HL-60 (cell line): ENCODE data around the gene DUS1L.

ENCODE experiments used
- DNase-seq, 2 experiments: peaks; one replicate each; pipeline ENCODE4 v3.0.0-alpha.2; 2010 to 2020; ENCODE audit warnings: low read depth in 1 of 2, low spot score in 1 of 2
- H3K27ac ChIP-seq: fragments of 250-450 bp; sonication (Bioruptor Pico); replicated peaks from 2 replicates; pipeline ENCODE4 v1.5.1; 2020; ENCODE audit warnings: mild to moderate bottlenecking, moderate library complexity
- H3K27me3 ChIP-seq: fragments of 250-450 bp; sonication (Bioruptor Pico); 2 replicates; pipeline ENCODE4 v1.5.1; 2021; ENCODE audit warnings: mild to moderate bottlenecking, moderate library complexity; ENCODE audit not compliant: insufficient read depth, poor library complexity, severe bottlenecking
- H3K4me3 ChIP-seq: replicated peaks from 2 replicates; pipeline ENCODE4 v1.5.1; 2011; ENCODE audit warnings: mild to moderate bottlenecking, control low read depth, low read length; ENCODE audit not compliant: insufficient read depth
- GABPA ChIP-seq: IDR thresholded peaks from 2 replicates; pipeline ENCODE4 v1.6.1; 2012; ENCODE audit warnings: low read depth
- POLR2AphosphoS5 ChIP-seq: IDR thresholded peaks from 2 replicates; pipeline ENCODE4 v1.6.1; 2012; ENCODE audit warnings: low read depth
- SPI1 ChIP-seq: IDR thresholded peaks from 2 replicates; pipeline ENCODE4 v1.6.1; 2012; ENCODE audit warnings: low read depth, mild to moderate bottlenecking, borderline replicate concordance
- TF ChIP-seq, protein P1 (sequence below): IDR thresholded peaks from one replicate; pipeline ENCODE4 v1.5.1; 2011; ENCODE audit warnings: low read length, control low read depth, inconsistent platforms; ENCODE audit not compliant: insufficient read depth
- TF ChIP-seq, protein P2 (sequence below): IDR thresholded peaks from 2 replicates; pipeline ENCODE4 v1.6.1; 2012; ENCODE audit warnings: low read depth; ENCODE audit not compliant: insufficient replicate concordance

The DUS1L gene

DNA sequence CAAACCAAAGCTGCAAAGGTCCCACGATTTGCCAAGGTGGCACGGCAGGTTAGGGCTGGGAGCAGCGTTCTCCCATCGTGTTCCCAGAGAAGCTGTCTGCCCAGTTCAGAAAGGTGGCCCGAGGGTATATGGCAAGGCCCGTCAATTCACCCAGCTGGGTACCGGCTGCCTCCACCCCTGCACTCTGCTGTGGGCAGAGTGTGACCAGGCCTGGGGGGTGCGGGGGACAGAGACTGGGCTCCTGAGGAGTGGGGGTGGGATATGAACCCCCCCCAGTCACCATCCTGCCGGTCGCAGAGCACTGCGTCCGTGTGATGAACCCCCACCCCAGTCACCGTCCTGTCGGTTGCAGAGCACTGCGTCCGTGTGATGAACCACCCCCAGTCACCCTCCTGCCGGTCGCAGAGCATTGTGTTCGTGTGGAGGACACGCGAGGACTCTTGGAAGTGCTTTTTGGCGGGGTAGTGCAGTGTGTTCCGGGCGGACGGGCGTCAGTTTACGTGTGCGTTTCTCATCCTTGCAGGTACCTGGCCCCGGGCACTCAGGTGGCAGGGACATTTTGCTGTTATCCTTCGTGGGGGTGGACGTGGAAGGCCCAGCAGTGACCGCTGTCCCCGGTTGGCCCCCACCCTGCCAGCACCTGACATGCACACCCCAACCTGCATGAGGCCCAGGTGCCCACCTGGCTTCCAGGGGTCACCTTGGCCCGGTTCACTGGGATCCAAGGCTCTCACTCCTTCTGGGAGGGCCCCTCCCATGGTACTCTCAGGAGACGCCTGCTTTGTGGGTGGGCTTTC lies 35.1 kb upstream of the DUS1L start:
- Histone ChIP-seq H3K27me3 (no peaks in the 10 kb centered on the region), H3K27ac (no peak overlapping the region; the same call in 1 of the 2 replicates), H3K4me3 (no peak overlapping the region)
- DNase-seq = no peak
- no peak for TF ChIP-seq GABPA
- TF ChIP-seq POLR2AphosphoS5 = no peak
- TF ChIP-seq SPI1 = no peak
- TF ChIP-seq, protein P1, sequence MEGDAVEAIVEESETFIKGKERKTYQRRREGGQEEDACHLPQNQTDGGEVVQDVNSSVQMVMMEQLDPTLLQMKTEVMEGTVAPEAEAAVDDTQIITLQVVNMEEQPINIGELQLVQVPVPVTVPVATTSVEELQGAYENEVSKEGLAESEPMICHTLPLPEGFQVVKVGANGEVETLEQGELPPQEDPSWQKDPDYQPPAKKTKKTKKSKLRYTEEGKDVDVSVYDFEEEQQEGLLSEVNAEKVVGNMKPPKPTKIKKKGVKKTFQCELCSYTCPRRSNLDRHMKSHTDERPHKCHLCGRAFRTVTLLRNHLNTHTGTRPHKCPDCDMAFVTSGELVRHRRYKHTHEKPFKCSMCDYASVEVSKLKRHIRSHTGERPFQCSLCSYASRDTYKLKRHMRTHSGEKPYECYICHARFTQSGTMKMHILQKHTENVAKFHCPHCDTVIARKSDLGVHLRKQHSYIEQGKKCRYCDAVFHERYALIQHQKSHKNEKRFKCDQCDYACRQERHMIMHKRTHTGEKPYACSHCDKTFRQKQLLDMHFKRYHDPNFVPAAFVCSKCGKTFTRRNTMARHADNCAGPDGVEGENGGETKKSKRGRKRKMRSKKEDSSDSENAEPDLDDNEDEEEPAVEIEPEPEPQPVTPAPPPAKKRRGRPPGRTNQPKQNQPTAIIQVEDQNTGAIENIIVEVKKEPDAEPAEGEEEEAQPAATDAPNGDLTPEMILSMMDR = no peak
- TF ChIP-seq, protein P2, sequence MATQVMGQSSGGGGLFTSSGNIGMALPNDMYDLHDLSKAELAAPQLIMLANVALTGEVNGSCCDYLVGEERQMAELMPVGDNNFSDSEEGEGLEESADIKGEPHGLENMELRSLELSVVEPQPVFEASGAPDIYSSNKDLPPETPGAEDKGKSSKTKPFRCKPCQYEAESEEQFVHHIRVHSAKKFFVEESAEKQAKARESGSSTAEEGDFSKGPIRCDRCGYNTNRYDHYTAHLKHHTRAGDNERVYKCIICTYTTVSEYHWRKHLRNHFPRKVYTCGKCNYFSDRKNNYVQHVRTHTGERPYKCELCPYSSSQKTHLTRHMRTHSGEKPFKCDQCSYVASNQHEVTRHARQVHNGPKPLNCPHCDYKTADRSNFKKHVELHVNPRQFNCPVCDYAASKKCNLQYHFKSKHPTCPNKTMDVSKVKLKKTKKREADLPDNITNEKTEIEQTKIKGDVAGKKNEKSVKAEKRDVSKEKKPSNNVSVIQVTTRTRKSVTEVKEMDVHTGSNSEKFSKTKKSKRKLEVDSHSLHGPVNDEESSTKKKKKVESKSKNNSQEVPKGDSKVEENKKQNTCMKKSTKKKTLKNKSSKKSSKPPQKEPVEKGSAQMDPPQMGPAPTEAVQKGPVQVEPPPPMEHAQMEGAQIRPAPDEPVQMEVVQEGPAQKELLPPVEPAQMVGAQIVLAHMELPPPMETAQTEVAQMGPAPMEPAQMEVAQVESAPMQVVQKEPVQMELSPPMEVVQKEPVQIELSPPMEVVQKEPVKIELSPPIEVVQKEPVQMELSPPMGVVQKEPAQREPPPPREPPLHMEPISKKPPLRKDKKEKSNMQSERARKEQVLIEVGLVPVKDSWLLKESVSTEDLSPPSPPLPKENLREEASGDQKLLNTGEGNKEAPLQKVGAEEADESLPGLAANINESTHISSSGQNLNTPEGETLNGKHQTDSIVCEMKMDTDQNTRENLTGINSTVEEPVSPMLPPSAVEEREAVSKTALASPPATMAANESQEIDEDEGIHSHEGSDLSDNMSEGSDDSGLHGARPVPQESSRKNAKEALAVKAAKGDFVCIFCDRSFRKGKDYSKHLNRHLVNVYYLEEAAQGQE = no peak

DNA sequence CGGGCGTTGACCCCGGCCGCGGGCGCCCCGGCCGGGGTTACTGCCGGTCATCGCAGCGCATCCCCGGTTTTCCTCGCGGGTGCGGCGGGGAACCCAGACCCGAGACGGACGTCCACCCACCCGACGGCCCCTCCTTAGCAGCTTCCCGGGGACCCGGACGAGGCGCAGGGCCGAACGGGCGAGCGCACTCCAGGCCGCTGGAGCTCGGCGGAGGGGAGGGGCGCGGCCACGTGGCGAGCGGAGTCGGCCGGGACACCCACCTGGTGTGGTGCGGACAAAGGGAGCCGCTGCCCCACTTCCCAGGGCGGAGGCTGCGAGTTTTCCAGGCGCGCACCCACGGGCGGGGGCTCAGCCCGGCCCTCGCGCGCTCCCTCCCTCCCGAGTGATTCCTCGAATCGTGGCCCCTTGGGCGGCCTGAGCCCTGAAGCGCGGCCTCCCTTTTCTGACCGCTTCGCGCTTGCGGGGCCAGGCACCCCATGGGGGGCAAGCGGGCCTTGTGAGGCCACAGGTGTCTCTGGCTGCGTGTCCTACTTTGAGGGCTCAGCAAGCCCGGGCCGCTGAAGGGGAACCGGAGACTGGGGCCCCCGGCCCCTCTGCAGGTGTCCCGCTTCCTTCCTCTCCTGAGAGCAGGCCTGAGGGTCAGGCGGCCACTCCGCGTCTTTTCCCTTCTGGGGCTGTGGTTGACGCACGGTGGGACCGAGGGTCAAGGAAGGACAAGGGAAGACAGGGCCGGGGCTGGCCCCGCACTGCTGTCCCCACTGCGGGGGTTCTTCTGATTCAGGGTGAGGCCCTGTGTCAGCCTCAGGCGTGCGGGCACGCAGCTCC lies 33.5 kb upstream of the DUS1L start:
- Histone ChIP-seq H3K27ac (peak overlapping the region; percentile 79), H3K4me3 (peak overlapping the region; percentile 58), H3K27me3 (no peaks in the 10 kb centered on the region)
- peak; percentile 56 to 71 for DNase-seq
- TF ChIP-seq SPI1 = peak; percentile 32; the same call in 1 of the 2 replicates
- TF ChIP-seq GABPA = no peak
- peak; percentile 13; the same call in 1 of the 2 replicates for TF ChIP-seq POLR2AphosphoS5
- TF ChIP-seq, protein P1 = no peak
- TF ChIP-seq, protein P2 = peak; percentile 9

DNA sequence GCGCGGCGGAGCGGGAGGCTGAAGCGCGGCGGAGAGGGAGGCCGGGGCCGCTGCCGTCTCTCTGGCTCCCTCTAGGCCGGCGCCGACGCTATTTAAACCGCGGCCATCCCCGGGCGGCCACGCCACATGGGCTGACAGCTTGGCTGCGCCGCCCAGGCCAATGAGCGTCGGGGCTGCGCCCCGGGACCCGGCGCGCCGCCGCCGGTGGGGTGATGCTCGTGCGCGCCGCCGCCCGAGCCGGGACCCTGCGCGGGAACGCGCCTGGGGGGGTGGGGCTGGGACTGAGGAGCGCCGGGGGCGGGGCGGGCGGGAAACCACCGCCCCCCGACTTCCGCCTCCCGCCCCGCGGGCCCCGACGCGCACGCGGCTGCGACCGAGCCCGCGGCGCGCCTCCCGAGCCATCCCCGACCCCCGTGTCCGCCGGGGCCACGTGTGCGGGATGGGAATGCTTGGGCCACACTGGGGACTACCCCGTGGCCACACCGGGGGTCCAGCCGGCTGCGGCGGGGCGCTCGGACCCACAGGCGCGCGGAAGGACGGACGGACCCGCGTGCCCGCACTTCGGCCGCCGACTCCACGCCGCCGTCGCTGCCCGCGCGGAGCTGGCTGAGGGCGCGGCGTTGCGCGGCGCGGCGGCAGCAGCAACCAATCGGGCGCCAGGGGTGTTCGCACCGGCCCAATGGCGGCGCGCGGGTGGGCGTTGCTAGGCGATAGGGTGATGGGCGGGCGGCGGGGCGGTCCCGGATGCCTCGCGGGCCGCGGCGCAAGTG lies 32.8 kb upstream of the DUS1L start, which contains the start of gene FASN:
FASN (minus strand) TSS at position 68 of the 770 bp plus-strand sequence. CDS start 1,791 bp downstream, outside the sequence.
- TF ChIP-seq GABPA = no peak
- TF ChIP-seq, protein P1 = peak; percentile 10
- TF ChIP-seq, protein P2 = peak; percentile 26
- TF ChIP-seq POLR2AphosphoS5 = peak; percentile 88
- no peak for TF ChIP-seq SPI1
- Histone ChIP-seq H3K4me3 (peak within 1 kb of the TSS; percentile 67), H3K27me3 (no peaks in the 10 kb centered on the region), H3K27ac (peak within 1 kb of the TSS; percentile 86)
- peak; percentile 91 to 93 for DNase-seq
